Measurements from ENCODE around the gene ATP1A1.

GRCh38 chr1:116413414-116413813 lies 40.4 kb downstream of the ATP1A1 start:
- no peak for TF ChIP-seq RCOR1 (IDR thresholded peaks at IDR 0.05; ENCODE audit: low read depth, low read length)
- no peak for TF ChIP-seq HMGXB4 (CRISPR knock-in tag; IDR thresholded peaks at IDR 0.05; ENCODE audit: borderline replicate concordance)
- TF ChIP-seq HDAC2 (IDR thresholded peaks at IDR 0.05) = no peak
- TF ChIP-seq CTCF (IDR thresholded peaks at IDR 0.05) = no peak
- no peak for TF ChIP-seq PBX3 (IDR thresholded peaks at IDR 0.05)
- TF ChIP-seq POLR2A (IDR thresholded peaks at IDR 0.05; ENCODE audit: low read length) = no peak
- TF ChIP-seq REST (IDR thresholded peaks at IDR 0.05) = no peak
- TF ChIP-seq ZNF302 (CRISPR knock-in tag; IDR thresholded peaks at IDR 0.05) = no peak
- TF ChIP-seq RNF2 (IDR thresholded peaks at IDR 0.05; ENCODE audit: borderline replicate concordance, low read depth) = no peak
- no peak for TF ChIP-seq CHD4 (IDR thresholded peaks at IDR 0.05; ENCODE audit: borderline replicate concordance)

All from A549 (cell line).